AG08396 (cell line): ENCODE results near the gene EPHB2.
A peak's percentile ranks its signal among the peaks of the same experiment; 100 is the strongest.
"Not testable (repeated sequence)": the region's sequence is repeated elsewhere in the genome, so short reads cannot be mapped to it uniquely, and the experiment has no call there.

ENCODE experiments used
- DNase-seq: peaks from one replicate; pipeline ENCODE4 v3.0.0; 2012; ENCODE audit warnings: low spot score, mixed read lengths

EPHB2 gene

DNA sequence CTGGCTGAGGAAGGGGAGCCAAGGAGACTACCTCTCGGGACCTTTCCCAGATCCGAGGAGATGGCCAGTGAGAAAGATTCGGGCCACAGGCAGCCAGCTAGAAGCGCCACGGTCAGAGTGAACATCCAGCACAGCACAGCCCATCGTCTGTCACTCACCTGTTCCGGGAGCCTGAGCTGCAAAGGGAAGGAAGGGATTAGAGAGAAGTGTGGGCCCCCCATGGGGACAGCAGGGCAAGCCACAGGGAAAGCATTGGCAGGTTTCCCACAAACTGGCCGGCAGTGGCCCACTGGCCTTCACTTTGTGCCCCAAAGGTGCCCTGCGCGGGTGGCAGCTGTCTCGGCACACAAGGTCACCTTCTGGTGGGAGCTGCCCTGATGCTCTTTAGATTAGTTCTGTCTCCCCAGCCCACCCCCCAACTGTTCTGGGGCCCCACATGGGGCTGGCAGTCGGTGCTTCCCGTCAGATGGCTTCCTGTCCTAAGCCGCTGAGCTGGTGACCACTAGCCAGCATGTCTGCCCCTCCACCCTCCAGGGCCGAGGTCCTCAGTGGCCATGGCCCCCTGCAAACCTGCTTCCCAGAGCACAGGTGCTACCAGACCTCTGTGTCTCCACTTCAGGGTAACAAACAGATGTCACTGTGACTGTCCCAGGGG is 205.3 kb downstream of the EPHB2 start:
- DNase-seq = no peak

DNA sequence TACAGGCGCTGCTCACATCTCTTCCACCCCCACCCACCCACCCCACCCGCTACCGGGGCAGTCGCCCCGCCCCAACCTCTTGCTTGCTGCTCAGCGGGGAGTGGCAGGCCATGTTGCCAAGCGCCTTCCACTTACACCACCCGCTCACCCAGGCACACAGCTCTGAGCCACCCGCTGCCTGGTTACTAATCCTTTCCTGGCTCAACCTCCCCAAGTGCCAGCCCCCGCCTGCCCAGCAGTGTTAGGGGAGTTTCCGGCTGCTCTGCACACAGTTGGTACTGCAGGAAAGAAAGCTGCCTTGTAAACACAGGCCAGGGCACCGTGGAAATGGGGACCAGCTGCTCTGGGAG is 205.8 kb downstream of the EPHB2 start:
- no peak for DNase-seq

DNA sequence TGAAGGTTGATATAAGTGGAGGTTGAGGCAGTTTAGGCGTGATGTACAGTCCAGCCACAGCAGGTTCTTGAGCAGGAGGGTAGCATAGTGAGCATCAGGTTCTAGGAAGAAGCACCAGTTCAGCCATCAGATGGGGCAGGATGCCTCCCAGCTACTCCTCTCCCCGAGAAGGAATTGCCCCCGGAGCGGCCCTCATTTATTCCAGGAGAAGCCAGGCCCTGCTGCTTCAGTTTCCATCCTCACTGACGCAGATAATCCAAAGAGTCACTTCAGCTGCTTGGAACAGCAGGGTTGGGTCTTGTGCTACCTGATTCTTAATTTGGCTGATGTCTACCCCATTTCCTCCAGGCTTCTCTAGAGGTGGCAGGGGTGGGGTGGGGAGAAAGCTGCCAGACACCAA is 207.3 kb downstream of the EPHB2 start:
- DNase-seq = no peak

DNA sequence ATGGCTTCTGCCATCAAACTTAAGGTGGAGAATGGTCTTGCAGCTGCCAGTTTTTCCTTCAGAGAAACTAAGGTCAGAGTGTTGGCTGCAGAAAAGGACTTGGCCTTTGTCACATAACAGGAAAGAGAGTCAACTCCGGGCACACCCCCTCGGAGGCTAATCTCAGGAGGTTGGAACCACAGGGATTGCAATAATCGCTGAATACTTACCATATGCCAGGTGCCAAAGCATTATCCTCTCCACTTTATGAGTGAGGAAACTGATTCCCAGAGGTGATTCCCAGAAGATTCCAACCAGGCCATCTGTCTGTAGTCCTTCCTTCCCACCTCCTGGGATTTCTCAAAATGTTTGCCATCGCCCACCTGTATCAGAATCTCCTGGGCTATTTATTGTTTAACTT is 208.0 kb downstream of the EPHB2 start:
- no peak for DNase-seq

DNA sequence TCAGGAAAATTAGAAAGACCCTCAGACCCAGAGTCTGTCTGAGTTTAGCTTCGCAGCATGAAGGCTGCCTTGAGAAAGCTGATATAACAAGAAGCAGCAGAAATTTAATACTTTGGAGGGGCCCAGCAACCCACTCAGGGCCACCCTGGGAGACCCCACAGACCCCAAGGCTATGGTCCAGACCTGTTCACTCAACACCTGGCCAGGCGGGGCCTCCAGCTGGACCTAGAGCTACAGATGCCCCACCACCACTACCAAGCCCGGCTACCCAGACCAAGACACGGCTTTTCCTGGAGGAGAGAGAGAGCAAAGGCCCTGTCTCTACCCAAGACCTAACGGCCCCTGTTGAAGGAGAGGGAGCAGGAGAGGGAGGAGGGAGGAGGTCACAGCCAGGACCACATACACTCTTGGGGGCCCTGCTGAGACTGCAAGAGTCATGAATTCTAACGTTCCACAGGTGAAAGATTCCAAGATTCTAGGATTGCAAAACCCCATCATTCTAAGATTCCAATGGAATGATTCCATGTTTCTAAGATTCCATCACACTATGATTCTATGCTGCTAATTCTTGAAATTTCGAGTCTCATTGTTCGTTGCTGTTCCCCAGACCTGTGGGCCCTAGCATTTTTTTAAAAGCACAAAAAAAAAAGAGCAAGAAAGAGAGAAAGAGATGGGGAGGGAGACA is 208.8 kb downstream of the EPHB2 start:
- DNase-seq = peak; percentile 30

DNA sequence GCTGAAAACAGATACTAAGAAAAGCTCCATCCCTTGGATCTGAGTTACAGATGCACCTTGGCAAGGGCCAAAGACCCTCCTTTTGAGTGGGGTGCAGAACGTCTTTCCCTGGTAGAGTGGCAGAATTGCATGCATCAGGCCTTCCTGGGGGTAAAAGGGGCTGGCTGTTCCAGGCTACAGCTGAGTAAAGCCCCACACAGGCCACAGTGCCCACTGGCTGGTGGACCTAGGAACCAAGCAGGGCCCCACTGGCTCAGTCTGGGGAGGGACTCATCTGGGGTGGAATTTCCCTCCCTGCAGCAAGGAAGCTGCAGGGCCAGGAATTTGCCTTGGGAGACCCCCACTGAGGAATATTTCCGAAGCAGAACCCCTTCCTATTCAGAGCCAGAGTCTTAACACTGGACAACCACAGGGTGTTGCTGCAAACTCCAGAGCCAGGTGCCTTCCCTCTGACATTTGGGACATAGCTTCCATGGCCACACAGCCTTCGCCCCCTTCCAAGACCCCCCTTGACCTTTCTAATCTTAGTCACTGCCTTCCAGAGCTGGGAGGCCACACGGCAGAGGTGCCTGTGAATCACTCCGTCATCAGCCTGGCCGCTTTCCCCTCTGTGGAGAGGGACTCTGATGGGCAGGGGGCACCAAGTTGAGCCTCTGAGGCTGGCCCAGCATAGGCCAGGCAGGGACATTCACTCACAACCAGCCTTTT is 209.5 kb downstream of the EPHB2 start:
- DNase-seq = no peak

DNA sequence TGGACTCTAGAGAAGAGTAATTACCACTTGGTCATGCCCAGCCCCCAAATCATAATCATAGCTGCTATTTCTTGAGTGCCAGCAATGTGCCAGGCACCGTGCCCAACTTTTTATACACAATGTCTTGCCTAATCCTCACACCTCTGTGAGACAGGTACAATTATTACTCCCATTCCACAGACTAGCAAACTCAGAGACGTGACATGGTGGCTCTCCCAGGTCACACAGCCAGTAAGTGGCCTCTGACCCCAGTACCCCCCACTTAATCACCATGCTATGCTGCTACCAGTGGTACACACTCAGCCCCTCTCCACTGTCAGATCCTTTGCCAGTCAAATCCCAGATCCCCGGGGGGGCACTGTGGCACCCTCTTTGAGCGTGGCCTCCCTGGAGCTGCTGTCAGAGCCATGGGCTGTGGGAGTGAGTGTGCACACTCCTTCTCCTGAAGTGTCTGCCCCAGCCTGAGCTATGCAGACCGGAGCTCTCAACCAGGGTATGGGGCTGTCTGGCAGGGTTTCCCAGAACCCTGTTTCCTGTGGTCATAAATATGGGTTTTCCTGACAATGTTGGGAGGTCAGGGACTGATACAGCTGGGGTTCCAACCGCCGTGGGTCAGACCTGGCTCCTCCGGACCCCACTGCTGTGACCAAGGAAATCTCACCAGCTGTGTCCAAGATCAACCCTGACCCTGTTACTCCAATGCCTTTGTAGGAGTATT is 210.3 kb downstream of the EPHB2 start:
- no peak for DNase-seq

DNA sequence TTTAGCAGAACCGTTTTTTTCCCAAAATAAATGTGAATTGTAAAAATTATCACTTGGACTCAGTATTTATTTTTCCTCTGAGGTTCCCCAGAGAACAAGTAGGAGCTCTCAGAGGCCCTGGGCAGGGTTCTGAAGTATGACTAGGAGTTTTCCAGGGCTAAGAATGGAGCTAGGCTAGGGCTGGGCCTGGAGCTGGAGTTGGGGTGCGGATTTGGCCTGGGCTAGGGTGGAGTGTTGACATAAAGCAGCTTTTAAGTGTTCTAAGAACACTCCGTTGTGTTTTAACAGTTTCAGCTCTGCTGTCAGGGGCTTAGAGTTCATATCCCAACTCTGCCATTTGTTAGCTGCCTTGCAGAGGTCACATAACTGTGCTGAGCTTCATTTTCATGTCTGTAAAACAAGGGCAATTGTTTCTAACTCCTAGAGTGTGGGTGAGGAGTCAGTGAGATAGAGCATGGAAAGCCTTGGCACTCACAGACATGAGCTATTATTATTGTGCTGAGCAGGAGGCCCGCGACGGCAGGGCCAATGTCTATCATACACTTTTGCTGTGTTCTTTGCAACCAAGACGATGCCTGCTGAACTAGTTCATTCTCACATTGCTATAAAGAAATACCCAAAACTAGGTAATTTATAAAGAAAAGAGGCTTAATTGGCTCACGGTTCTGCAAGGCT is 210.9 kb downstream of the EPHB2 start:
- no peak for DNase-seq

DNA sequence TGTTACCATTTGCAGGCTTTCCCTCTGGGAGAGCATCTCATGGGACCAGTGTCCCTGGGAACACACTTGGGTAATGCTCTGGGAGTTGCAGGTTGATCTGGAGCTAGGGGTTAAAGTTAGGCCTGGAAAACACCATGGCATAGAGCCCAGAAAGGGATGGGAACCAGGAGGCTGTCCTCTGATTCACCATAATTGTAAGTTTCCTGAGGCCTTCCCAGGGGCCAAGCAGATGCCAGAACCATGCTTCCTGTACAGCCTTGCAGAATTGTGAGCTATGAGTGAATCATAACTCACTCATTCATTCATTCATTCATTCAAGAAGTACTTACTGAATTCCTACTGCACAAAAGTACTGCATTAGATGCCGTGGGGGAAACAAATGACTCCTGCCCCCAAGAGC is 212.0 kb downstream of the EPHB2 start:
- no peak for DNase-seq

DNA sequence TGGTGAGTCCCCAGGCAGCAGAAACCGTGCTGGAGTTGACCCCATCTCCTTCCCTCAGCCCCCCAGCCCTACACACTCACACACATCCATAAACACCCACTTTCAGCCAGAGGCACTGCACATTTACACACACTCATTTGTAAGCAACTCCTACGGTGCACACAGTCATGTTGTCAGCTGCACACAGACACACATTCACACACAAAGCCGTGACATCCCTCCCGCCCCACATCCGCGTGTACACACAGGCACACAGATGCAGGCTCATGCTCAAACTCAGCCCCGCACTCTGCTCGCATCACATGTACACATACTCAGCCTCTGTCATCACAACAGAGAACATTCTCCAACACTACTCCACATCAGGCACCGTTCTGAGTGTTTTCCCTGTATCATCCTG is 214.5 kb downstream of the EPHB2 start:
- no peak for DNase-seq

DNA sequence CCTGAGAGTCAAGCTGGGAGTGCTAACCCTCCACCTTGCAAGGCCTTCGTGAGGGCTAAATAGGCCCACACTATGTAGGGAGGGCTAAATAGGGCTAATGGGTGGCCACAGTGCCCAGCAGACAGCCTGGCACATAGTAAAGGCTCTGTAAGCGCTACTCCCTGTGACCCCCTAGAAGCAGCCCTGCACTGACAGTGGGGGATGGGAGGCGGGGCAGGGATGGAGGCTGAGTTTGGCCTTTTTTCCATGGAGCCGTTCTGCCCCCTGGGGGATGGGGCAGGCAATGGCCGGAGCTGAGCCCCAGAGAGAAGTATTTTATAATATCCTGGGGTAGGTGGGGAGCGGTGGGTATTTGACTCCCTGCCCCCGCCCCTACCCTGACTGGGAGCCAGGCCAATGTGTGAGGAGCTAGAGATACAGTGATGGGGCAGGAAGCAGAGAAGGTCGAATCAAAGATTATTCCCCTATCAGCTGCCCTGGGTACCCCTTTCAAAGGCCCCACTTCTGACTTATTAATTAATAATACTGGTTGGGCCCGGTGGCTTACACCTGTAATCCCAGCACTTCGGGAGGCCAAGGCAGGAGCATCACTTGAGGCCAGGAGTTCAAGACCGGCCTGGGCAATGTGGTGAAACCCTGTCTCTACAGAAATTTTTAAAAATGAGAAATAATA is 219.7 kb downstream of the EPHB2 start:
- DNase-seq = peak; percentile 87

DNA sequence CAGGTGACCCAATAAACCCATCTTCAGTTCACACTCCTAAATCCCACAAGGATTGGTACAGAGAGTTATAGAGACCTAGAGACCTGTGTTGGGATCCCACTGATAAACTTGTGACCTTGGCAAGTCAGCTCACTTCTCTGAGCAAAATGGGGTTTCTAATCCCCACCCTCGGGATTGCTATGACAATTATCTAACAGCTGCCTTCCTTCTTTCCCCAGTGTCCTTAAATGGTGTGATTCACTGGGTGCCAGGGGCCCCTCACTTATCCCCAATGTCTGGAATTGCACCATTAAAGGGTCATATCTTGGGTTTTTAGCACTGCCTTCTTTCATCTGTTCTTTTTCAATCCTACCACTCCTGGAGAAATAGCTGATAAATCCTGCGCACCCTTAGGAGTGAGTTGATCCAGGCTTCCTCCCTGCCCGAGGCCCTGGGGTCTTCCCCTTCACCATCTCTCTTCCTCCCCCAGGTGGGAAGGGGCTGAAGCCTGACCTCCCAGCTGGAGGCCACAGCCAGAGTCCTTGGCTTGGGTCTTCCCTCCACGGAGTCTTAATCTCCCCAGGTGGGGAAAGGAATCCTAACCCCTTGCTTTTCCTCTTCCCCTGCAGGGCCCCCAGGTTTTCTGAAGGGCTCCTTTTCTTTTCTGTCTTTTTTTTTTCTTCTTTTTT is 222.3 kb downstream of the EPHB2 start:
- no peak for DNase-seq

DNA sequence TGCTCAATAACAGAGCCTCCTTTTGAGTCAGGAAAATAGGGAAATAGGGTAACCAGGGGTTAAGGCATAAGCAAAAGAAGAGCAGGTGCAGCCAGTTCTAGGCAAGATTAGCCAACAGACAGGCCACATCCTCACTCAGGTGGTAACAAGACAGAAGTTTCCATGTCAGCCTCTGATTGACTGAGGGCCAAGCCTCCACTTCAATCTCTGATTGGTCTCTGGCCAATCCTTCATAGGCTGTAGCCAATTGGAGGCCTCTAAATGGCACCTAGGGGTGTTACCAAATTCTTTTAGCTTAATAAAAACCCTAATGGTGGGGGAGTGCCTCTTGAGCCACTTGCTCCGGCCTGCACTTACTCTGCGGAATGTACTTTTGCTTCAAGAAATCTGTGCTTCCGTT is 224.8 kb downstream of the EPHB2 start:
- no peak for DNase-seq

DNA sequence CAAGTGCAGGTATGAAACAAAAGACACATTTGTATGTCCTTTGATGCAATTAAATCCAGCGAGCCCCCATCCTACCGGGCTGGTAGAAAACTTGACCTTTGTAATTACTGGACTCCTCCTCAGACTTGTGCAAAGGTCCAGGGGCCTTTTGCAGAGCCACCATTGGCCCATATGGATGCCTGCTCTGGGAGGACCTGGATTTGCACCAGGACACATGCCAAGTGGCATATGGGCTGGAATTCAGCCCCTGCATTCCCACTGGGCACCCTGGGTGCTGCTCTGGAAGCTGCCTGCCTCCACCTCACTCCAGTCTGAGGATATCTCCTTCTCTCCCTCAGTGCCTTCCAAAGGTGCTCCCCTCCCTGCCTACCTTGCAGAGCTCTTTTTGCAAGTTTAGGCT is 226.0 kb downstream of the EPHB2 start:
- DNase-seq = no peak

DNA sequence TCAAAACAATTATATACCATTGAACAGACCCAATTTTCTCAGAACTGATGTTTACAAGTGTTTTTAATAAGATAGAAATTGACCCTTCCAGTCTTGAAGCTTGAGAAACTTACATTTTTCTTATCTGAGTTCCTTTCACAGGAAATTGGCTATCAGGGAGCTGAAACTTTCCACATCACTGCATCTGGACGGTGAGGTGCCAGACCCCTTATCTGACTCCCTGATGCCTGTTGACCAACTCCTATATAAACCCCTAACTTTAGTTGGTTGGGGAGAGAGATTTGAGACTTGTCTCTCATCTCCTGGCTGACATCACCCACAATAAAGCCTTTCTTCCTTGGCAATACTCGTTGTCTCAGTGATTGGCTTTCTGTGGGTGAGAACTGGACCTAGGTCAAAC is 230.6 kb downstream of the EPHB2 start:
- DNase-seq = no peak

DNA sequence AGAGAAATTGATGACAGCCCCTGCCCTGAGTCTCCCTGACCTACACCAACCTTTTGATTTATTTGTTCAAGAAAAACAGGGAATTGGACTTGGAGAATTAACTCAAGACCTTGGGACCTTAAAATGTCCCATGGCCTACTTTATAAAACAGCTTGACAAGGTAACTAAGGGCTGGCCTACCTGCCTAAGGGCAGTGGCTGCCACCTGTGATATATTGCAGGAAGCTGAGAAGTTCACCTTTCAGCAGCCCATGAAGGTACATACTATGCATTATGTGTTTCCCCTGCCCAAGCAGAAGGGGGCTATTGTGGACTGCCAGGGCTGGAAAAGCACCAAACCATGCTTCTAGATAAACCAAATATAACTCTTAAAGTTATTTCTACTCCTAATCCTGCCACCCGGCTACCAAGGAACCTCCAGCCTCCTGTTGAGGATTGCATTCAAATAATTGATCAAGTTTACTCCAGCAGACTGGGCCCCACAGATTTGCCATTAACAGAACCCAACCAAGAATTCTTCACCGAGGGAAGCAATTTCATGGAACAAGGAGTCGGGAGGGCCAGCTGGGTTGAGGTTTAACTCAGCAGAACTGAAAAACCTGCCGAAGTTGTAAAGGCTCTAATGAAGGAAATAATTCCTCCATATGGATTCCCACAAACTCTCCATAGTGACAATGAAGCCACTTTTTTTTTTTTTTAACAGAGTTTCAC is 233.9 kb downstream of the EPHB2 start:
- no peak for DNase-seq

DNA sequence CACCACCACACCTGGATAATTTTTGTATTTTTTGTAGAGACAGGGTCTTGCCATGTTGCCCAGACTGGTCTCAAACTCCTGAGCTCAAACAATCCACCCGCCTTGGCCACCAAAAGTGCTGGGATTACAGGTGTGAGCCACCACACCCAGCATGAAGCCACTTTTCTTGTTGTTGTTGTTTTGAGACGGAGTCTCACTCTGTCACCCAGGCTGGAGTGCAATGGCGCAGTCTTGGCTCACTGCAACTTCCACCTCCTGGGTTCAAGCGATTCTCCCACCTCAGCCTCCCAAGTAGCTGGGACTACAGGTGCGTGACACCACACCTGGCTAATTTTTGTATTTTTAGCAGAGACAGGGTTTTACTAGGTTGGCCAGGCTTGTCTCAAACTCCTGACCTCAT is 234.5 kb downstream of the EPHB2 start:
- DNase-seq = not testable (repeated sequence)

DNA sequence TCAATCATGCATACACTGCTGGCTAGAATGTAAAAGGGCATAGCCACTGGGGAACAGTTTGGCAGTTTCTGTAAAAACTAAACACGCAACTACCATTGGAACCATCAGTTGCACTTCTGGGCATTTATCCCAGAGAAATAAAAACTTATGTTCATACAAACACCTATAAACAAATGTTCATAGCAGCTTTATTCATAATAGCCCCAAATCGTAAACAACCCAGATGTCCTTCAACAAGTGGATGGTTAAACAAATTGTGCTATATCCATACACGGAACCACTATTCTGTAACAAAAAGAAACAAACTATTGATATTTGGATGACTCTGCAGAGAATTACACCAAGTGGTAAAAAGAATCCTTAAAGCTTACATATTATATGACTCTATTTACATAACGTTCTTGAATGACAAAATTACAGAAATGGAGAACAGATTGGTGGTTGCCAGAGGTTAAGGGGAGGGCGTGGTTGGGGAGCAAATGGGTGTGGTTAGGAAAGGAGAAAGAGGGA is 239.2 kb downstream of the EPHB2 start:
- DNase-seq = no peak

DNA sequence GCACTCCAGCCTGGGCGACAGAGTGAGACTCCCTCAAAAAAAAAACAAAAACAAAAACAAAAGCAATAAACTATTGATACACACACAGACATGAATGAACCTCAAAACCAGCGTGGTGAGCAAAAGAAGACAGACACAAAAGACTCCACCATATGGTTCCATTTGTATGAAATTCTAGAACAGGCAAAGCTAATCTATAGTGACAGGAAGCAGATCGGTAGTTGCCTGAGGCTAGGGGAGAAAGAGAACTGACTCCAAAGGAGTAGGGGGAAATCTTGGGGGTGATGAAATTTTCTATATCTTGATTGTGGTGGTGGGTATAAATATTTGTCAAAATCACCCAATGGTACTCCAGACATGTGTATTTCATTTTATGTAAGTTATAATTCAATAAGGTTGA is 241.2 kb downstream of the EPHB2 start:
- DNase-seq = no peak

DNA sequence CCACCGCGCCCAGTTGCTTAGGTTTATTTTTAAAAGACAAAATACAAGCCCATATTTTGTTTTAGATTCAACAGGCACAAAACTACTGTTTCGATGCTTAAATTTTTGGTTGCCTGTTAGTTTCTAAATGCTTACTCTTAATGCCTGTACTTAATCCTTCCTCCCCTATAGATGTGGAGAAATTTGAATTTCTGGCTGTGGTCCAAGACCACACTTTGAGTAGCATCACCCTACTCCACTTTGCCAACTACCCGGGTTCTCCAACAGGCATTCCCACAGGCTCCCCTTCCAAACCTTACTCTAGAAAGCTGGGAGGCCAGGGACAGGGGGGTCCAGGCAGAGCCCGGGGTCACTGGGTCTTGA is 242.0 kb downstream of the EPHB2 start:
- DNase-seq = no peak
